Activated CD4-positive, CD25-positive, alpha-beta regulatory T cell treated with anti-CD3 and anti-CD28 coated beads, Interleukin-2, amount 50 U/mL, for 24 hours (primary cell): ENCODE results near the gene NOL4L.
A peak's percentile ranks its signal among the peaks of the same experiment; 100 is the strongest.

Experiments
- ATAC-seq, 2 donors: fragments of 150-1000 bp; cut with Tn5 transposase; one replicate each; pipeline ENCODE4 v1.10.0; 2021; ENCODE audit warnings: mild to moderate bottlenecking in 1 of 2, moderate library complexity in 1 of 2

NOL4L gene

DNA sequence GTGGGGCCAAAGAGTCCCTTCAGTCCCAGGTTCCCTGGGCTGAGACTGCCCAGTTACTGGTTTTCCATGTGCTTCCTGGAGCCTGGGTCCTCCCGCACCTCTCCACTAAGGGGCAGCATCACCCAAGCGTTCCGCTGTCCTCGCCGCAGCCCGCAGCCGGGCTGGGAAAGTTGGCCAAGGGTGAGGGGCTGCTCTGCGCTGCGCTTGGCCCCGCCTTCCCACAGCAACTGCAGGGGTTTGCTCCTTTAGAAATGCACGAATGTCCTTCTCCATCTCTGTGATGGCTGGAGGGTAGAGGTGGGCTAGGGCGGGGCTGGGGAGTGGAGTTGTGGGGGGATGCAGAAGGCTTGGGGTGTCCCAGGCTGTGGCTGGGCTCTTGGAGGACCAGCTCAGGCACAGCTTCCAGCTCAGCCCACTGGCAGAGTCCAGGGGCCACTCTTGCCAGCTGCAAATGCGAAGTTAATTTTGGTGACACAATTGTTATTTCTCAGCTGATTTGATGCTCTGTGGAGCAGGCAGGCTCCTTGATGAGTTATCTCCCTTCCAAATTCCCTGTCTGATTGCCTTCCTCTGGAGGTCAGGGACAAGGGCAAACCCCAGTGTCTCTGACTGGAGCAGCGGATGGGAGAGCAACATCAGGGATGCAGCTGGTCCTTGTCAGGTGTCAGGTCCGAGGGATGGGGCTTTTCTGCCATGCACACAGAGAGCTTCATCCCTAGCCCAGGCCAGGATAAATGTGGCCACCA lies 63.2 kb downstream of the NOL4L start:
- peak; percentile 82 to 84 for ATAC-seq

DNA sequence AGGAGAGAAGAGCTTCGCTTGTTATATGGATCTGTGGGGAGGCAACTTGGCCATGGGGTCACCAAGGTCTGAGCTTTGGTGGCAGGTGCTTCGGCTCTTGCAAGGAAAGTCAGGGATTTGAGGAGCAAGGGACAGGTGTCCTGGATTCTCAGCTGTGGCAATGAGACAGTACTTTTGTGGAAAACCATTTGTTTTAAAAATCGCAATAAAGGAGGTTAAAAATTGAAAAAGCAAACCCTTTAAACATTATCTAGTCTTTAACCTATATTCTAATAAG lies 64.3 kb downstream of the NOL4L start:
- no peak for ATAC-seq

DNA sequence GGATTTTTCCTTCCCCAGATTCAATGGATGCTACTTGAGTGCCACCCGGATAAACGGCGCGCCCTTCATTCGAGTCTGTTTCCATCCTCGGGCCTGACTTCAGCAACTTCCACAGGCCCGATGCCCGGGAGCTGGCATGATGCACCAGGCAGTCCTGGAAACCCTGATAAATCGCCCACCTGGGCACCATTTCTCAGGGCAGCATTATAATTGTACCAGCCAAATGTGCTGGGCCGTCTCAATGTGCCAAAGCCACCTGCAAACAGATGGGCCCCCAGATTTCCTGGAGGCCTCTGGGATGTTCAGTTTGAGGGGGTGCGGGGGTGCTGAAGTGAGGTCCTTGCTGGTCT lies 65.8 kb downstream of the NOL4L start:
- no peak for ATAC-seq

DNA sequence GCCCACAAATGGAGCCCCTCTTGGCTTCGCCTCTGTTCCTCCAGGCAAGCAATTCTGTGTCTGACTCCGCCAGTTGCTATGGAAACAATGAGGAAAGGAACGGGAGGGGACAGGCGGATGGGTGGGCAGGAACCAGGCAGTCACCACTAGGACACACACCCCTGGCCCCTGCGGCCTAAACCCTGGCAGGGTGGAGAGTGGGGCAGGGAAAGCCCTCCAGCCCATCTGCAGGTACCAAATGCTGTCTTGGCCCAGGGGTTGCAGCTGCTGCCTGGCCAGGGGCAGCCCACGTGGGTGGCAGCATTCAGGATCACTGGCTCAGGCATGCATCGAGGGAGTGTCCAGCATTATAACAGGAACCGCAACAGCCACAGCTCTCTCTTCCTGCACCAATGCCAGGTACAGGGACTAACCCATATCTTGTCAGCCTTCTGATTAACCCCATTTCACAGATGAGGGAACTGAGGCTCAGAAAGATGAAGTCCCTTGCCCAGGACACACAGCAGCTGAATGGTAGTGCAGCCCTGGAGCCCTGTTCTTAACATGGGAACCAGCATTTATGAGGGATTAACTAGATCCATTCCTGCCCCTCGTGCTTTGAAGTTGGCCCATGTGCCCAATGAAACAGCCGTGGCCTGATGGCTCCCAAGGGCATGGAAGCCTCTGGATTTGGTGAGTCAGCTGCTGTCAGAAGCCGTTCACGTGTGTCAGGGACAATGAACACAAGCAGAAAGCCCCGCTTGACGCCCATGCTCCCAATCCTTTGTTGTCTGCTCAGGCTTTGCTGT lies 66.3 kb downstream of the NOL4L start:
- ATAC-seq = no peak

DNA sequence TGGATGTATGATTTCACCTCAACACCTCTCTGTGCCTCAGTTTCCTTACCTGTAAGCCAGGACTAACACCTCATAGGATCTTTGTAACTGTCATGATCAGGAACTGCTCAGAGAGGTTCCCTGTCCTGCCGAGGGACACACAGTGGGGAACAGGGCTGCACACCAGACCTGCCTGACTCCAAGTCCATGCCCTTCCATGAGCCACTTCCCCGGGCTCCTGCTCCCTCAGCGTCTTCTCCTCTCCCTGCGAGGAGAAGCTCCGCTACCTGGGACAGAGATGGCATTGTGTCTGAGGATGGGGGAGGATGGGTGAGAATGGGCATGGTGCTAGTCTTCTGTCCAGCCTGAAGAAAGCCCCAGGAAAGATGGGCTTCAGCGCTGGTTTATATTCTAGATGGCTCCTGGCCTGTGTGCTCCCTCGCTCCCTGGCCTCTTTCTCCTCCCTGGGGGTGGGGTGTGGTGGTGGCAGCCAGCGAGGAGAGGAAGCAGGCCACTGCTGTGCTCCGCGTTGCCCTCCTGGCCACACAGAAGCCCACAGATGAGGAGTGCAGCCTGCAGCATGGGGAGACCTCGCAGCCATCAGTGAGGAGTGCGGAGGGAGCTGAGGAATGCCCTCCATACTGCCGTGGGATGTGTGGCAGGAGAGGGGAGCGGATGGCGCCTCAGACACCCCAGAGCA lies 67.1 kb downstream of the NOL4L start:
- no peak for ATAC-seq

DNA sequence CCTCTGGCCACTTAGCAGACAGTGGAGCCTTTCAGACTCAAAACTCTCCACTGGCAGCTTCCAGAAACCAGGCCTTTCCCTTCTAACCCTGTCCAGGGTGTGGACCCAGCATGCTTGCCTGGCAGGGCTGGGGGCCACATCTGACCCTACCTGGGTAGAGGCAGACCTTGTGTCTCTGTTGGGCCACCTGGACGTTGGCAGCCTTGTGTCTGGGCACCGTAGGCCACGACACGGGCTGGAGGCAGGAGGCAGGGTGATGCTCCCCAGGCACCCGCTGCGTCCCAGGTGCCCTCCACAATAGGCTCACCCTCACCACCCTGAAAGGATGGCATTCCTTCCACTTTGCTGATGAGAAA lies 67.6 kb downstream of the NOL4L start:
- ATAC-seq = no peak

DNA sequence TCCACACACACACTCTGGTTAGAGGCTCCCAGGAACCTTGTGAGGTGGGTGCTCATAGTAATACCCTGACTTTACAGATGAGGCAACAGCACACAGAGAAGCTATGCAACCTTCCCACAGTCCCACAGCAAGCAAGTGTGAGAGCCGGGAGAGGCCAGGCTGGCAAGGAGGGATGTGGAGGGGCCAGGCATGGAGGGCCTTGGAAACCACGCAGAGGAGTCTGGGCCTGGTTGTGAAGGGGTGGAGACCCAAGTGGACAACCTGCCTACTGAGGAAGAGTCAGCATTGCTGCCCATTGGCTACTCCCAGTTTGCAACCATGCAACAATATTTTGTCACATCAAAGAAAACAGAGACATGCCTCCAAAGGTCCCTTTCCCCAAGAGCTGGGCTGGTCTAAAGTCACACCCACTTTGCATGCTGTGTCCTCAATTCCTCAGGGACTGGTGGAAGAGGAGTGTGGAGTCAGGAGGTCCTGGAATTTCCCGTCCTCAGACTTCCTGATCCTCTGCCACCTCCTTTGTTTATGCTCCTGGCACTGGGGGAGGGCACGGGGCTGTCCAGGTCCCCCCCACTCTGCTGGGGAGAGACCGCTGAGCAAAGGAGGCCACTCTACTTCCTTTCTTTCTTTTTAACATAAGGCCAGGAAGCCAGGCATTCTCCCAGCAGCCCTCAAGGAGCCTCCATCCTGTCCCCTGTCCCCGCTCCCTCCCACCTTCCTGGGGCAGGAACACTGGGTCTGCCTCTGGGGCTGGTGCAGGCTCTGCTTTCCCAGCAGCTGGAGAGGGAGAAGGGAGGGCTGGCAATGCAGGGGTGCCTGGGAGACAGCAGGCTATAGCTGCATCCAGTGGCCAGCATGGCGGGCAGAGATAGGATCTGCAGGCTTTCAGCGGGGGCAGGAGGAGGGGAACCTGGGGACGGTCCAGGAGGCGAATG lies 68.3 kb downstream of the NOL4L start:
- no peak for ATAC-seq

DNA sequence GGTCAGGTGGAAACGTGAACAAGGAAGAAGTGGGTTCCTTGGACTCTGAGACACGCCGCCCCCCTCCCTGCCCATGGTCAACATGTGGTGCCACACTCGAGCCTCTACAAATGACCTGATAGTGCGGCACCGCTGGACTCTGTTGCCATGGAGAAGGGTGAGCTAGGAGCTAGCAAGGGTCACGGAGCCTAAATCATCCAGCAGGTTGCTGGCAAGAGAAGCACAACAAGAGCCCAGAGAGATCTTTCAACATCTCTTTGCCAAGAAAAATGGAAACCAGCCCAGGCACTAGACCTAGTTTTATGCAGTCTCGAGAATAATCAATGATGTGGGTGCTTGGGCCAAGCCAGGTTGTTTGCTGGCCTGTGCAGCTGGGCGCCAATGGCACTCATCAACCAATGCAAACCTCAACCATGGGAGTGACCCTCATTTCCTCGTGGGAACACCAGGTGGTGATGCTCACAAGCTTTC lies 69.5 kb downstream of the NOL4L start:
- no peak for ATAC-seq

DNA sequence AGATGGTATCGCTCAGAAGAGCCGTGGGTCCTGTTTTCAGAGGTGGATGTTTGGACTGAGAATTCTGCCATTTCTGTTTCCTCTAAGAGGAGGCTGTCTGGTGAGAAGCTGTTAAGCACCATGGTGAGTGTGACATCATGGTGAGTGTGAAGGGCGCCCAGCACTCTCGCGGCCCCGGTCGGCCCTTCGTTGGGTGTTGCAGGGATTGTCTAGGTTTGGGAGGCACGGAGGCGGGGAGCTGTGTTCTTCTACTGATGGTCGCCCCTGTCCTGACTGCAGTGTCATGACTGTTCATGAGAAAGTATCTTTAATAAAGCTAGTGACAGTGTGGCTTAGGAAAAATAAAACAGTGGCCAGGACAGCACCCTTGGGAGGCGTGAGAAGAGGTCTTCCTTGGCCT lies 70.4 kb downstream of the NOL4L start:
- ATAC-seq = no peak

DNA sequence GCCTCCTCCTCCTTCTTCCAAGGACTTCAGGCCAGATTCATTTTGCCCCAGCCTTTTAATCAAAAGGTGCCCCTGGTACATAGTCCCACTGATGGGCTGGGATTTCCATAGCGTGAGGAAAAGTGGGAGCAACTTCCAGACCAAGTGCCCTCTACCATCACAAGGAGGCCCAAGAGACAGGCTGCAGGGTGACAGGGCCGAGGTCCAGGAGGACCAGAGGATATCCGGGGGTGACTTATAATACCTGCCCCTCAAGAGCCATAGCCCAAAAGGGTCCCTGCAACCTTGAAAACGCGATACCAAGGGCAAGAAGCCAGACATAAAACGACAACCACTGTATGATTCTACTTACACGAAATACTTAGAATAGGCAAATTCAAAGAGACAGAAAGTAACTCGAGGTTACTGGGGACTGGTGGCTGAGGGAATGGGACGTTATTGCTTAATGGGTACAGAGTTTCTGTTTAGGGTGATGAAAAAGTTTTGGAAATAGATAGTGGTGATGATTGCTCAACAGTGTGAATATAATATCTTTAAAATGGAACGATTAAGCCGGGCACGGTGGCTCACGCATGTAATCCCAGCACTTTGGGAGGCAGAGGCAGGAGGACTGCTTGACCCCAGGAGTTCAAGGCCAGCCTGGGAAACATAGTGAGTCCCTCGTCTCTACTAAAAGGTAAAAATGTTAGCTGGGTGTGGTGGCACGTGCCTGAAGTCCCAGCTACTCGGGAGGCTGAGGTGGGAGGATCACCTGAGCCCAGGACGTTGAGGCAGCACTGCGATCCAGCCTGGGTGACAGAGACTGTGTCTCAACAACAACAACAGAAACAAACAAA lies 71.9 kb downstream of the NOL4L start:
- ATAC-seq = peak in 1 of 2 donors; percentile 48

DNA sequence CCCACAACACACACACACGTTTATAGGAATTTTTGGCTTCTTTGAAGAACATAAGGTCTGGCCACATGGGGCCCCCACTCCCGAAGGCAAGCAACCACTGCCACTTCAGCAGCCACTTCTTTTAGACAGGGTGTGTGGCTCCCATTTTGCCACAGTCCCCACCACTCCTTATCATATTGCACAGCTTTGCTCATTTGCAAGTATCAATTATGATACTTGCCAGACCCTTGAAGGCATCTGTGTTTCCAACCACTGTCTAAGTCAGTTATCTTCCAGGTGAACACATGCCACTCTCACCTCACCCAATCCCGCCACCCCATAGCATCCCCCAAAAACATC lies 73.1 kb downstream of the NOL4L start:
- ATAC-seq = no peak

DNA sequence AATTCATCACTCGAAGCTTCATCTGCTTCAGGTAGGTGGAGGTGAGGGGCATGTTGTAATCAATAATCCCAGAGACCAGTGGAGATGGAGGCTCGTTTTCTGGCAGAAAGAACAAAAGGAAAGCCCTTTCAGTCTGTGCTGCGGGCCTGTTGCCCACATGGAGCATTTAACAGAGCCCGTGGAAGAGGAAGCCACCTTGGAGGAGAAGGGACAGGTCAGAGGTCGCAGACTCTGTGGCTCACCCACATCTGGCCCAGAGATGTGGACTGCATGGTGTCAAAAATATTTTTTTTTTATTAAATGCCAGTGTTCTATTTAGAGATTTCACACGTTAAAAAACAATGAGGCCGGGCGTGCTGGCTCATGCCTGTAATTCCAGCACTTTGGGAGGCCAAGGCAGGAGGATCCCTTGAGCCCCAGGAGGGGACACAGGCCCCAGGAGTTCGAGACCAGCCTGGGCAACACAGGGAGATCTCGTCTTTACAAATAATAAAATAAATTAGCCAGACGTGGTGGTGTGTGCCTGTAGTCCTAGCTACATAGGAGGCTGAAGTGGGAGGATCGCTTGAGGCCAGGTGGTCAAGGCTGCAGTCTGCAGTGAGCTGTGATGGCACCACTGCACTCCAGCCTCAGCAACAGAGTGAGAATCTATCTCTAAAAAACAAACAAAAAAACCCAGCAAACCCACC lies 73.6 kb downstream of the NOL4L start:
- no peak for ATAC-seq

DNA sequence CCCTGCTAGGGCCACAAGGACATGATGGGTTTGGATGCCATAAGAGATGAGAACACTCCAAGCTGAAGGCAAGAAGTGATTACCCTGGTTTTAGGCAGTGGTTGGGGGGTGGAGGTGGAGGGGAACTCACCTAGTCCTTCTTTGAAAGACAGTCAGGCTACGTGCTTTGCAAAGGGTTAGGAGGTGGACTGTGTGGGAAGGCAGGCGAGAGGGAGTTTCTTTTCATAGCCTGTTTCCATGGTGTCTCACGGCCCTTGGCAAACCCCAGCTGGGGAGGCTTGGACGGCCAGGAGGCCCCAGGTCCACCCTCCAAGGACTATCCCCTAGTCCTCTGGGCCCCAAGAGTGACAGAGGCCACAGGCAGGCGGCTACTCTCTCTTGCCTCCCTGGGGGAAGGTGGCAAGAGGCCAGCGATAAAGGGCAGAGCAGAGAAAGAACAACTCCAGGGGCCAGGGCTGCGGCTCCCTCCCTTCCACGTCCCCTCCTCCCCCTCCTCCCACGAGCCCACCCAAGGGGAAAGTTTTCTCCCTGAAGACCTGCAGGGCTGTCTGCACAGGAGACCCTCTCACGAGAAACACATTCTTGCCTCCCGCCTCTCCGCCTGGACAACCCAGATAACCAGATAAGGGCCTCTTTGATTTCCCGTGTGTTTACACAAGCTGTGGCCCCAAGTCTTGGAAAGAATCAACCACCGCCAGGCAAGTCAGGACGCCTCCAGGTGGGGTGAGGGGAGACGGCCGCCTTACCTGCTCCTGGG lies 74.4 kb downstream of the NOL4L start:
- ATAC-seq = peak in 1 of 2 donors; percentile 15

DNA sequence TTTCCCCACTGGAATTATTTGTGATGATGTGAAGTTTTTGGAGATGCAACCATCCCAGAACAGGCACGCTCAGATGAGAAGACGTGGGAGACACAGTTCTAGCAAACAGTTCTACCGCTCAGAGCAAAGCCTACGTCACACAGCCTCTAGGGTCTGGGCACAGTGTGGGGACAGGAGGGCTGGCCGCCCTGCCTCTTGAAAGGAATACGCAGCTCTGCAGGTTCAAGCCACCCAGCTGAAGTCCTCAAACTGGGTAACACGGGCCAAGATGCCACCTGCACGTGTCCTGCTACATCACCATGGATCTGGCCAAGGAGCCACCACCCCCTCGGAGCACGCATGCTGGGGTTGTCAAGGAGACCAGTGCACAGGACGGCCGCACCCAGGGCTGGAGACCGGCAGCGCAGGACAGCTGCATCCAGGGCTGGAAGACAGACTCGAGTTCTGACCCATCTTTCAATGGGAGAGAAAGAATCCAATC lies 75.0 kb downstream of the NOL4L start:
- ATAC-seq = peak in 1 of 2 donors; percentile 4

DNA sequence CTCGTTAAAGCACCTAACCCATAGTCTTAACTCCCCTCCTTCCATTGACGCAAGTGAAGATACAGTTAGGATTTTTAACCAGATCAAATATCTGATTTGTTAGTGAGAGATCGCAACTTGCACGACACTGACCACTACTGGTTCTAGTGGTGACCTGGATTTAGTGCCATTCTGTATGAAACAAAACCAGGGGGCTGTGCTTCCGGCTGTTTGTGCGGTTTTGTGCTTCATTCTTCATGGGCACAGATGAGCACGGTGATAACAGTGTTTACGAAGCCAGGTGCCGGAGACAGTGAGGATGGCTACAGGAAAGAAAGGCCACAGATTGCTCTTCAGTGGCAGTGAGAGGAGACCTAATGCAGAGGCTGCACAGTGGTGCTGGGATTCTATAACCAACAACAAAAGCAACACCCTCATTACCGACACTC lies 75.5 kb downstream of the NOL4L start:
- peak; percentile 51 to 66 for ATAC-seq

DNA sequence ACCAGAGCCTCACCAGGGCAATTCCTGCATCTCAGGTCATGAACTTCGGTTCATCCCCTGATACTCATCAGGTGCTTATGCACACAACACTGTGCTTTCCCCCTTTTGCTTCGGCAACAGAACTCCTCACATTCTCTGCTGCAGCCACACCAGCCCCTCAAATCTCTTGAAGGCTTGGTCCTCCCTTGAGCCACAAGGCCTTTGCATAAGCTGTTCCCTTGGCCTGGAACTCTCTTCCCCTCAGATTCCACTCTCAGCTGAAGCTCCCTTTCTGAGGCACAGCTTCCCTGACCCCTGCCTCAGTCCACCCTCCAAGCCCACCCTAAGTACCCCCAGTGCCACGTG lies 76.4 kb downstream of the NOL4L start:
- ATAC-seq = no peak

DNA sequence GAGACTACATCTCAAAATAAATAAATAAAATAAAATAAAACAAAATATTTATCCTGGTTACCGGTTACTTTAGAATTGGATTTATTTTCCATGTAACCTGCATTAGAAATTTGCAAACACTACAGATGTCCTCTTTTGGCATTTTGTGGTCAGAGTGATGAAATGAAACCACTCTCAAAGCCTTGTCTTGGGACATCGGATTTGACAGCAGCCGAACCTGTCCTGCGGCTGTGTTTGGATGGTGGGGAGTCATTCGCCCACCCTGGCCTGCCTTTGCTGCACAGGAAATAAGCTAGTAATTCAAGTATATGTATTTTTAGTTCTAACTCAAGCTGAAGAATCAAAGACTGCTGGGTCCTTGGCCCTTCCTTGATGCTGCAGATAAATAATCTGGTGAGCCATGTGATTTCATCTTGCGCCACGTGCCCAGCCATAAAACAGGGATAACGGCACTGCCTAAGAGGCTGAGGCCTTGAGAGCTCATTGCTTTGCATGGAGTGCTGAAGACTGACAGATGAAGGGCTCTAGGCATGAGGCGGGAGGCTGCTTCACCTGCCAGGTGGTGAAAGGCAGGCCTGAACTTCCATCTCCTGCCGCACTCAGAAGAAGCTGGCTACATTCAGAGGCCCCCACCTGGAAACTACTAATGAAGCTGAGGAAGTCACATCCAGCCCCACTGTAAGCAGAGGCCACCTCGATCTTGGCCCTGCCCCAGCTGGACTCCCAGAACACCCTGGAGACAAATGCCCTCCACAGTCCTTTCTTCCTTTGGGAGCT lies 76.9 kb downstream of the NOL4L start:
- no peak for ATAC-seq

DNA sequence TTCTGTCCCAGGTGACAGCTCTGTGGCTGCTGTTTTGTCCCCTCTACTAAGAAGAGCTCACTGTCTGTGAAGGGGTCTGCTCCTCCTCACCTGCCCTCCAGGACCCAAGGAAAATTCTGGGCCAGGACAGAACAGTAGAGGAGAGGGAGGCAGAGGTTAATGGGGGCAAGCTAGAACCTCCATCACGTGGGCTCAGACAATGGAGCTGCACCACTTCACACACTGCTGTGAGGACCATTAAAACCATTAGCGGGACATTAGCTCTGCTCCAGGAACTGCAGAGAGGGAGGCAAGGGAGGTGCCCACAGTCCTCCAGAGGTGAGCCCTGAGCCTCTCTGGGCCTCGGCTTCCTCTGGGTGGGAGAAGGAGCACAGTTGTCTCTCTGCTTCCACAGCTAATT lies 78.4 kb downstream of the NOL4L start:
- no peak for ATAC-seq

DNA sequence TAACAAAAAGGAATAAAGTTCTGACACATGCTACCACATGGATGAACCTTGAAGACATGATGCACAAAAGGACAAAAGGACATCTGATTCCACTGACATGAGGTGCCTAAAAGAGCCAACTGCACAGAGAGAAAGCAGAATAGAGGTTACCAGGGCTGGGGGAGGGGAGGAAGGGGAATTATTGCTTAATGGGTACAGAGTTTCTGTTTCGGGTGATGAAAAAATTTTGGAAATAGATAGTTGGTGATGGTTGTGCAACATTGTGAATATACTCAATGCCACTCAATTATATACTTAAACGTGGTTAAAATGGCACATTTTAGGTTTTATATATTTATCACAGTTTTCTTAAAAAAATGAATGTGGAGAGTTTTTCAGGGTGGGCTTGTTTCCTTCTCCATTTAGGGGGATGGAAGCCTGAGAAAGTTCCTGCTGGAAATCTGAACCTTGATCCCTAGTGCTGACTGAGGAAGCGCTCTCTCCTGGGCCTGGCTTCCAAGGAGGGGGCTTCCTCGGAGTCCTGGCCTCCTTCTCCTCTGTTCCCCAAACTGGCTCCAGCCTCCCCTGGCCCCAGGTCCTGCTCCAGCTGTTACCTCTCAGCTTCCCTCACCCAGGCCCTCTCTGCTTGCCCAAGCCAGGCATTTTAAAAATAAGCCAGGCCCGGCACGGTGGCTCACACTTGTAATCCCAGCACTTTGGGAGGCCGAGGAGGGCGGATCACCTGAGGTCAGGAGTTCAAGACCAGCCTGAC lies 79.2 kb downstream of the NOL4L start:
- ATAC-seq = peak in 1 of 2 donors; percentile 22
